AG09319 (cell line): ENCODE results near the gene TEX44.
"Not testable (repeated sequence)": the region's sequence is repeated elsewhere in the genome, so short reads cannot be mapped to it uniquely, and the experiment has no call there.

Experiments used
- DNase-seq: peaks from one replicate; pipeline ENCODE4 v3.0.0-alpha.2; 2010; ENCODE audit warnings: low read depth; ENCODE audit errors: extremely low read depth
- TF ChIP-seq, protein P1 (sequence below): IDR thresholded peaks from 2 replicates; pipeline ENCODE4 v1.5.1; 2011; ENCODE audit warnings: low read depth, mild to moderate bottlenecking, inconsistent platforms, low read length, moderate library complexity

TEX44 gene

GRCh38 chr2:231565887-231566594 is 26.6 kb upstream of the TEX44 start:
- no peak for DNase-seq
- TF ChIP-seq, protein P1, sequence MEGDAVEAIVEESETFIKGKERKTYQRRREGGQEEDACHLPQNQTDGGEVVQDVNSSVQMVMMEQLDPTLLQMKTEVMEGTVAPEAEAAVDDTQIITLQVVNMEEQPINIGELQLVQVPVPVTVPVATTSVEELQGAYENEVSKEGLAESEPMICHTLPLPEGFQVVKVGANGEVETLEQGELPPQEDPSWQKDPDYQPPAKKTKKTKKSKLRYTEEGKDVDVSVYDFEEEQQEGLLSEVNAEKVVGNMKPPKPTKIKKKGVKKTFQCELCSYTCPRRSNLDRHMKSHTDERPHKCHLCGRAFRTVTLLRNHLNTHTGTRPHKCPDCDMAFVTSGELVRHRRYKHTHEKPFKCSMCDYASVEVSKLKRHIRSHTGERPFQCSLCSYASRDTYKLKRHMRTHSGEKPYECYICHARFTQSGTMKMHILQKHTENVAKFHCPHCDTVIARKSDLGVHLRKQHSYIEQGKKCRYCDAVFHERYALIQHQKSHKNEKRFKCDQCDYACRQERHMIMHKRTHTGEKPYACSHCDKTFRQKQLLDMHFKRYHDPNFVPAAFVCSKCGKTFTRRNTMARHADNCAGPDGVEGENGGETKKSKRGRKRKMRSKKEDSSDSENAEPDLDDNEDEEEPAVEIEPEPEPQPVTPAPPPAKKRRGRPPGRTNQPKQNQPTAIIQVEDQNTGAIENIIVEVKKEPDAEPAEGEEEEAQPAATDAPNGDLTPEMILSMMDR: no peak

GRCh38 chr2:231567159-231567558 is 25.5 kb upstream of the TEX44 start:
- TF ChIP-seq, protein P1: no peak

DNA sequence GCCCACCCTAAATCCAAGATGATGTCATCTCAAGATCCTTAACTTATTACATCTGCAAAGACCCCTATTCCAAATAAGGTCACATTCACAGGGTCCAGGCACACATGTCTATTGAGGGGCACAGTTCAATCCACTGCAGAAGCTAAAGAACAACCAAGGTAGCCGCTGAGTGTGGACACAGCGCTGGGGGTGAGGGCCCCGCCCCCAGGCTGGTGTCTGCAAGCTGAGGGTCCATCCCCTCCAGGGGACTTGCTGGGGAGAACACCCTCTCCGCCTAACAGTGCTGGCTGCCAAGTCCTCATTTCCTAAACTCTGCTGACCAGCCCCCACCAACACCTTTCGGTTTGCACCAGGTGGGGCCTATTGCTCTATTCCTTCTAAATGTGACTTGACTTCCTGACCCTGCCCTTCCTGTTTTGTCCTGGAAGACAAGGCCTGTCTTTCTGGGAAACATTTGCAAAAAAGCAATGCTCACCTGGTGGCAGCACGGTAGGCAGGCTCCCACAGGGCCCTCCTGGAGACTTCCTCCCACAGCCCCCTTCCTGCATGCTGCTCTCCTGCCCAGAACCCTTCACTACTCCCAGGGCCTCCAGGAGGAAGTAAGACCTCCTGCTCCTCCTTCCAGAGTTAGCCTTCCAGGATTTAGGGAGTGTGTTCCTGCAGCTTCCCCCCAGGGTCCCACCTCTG is 24.4 kb upstream of the TEX44 start:
- DNase-seq: no peak
- TF ChIP-seq, protein P1: no peak

More at GRCh38 chr2:231567159-231567558, 25.5 kb upstream of the TEX44 start:
- DNase-seq: no peak

DNA sequence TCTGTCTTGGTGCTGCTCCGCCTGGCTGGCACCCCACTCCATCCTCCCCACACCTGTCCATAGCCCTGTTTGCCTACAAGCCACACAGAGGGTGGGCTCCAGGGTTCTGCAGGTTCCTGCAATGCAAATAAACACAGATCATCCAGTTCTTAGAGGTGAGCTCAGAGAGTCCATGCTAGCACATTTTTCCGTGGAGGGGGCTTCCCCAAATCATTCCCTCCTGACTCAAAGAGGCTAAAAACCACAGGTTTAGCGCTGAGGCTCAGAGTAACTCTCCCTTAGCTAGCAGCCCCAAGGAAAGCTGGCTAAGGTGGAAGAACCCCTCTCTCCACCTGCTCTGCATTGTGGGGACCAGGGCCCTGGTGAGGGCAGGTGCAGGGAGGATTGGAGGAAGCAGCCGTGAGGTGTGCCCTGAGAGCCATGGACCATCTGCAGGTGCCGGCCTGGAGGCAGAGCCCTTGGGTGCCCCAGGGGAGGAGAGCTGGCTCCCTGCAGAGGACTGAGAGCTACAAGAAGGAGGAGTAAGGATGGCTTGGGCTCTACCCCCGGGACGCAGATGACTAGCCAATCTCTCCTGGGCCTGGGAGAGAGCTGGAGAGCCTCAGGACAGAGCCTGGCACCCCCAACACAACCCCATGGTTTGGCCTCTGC is 23.8 kb upstream of the TEX44 start:
- TF ChIP-seq, protein P1: no peak
- DNase-seq: no peak

- DNase-seq: not testable (repeated sequence)
These were observed 21.7 kb upstream of the TEX44 start for GRCh38 chr2:231570915-231571314.

DNA sequence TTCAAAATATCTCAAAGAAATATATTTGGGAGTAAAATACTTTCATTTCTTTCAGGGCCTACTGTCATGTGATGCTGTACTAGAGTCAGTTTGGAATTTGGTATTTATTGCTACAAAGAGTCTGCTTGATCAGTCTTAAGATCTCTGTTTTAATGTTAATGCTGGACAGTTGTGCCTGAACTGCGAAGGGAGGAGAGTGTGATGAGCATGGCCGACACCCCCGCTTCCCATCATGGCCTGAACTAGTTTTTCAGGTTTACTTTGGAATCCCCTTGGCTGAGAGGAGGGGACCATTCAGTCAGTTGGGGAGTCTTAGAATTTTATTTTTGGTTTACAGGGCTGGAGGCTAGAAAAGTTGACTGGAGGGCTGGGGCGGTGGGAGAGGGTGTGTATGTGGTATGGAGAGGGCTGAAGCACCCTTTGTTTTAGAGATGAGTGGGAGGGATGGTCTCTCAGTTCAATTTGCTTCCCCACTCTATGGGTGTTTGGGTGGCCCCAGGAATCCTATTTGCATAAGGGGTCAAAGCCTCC is 20.9 kb upstream of the TEX44 start:
- DNase-seq: no peak
- TF ChIP-seq, protein P1: no peak

GRCh38 chr2:231573096-231573495 is 19.6 kb upstream of the TEX44 start:
- DNase-seq: no peak
- TF ChIP-seq, protein P1: no peak
